Measurements from ENCODE around the gene MMP28. TPM values are rescaled to one million over a fixed set of nuclear protein-coding genes. Genes with fewer than 3 reads are reported as not detected.

The MMP28 gene
- total and polyA plus RNA-seq, 10 of the 15 experiments (the other 5 are each of a cell fraction or from before 2014, with no cell fraction given): not detected

- TF ChIP-seq ZNF592 (IDR thresholded peaks at IDR 0.05) (no peak), PAX8 (IDR thresholded peaks at IDR 0.05) (no peak), GATAD2B (conservative IDR thresholded peaks at IDR 0.05; ENCODE audit: low read depth) (peak; percentile 19), SKIL (IDR thresholded peaks at IDR 0.05; ENCODE audit: low read depth, poor library complexity, severe bottlenecking) (peak; percentile 100), ZBTB11 (CRISPR knock-in tag; IDR thresholded peaks at IDR 0.05) (no peak), ZNF622 (IDR thresholded peaks at IDR 0.05) (no peak), RBBP5 (conservative IDR thresholded peaks at IDR 0.05) (0 out of 2 replicates have a peak, but pooled peaks have one; percentile 53), IKZF2 (IDR thresholded peaks at IDR 0.05) (peak; percentile 66 to 76), E2F8 (IDR thresholded peaks at IDR 0.05; ENCODE audit: low read depth, partially characterized antibody) (peak; percentile 79), YBX1 (IDR thresholded peaks at IDR 0.05) (no peak), SMAD1 (IDR thresholded peaks at IDR 0.05; ENCODE audit: low read depth, partially characterized antibody) (no peak), PAX5 (IDR thresholded peaks at IDR 0.05; ENCODE audit: borderline replicate concordance, low read depth, low read length) (peak; percentile 3; the same call in 1 of the 2 replicates), CBX3 (IDR thresholded peaks at IDR 0.05; ENCODE audit: borderline replicate concordance, low read depth) (no peak), PML (IDR thresholded peaks at IDR 0.05; ENCODE audit: low read length) (peak; percentile 97)
Observed at GRCh38 chr17:35808962-35809854, 13.8 kb upstream of the MMP28 start, which contains the start of gene TAF15 (continued).
